Measurements from ENCODE around the gene POLR1G. TPM values are rescaled to one million over a fixed set of nuclear protein-coding genes. Genes with fewer than 3 reads are reported as not detected.

POLR1G gene
- polyA plus RNA-seq, 1 of the 3 experiments (the other 2 are of a cell fraction), result 11.9 TPM

DNA sequence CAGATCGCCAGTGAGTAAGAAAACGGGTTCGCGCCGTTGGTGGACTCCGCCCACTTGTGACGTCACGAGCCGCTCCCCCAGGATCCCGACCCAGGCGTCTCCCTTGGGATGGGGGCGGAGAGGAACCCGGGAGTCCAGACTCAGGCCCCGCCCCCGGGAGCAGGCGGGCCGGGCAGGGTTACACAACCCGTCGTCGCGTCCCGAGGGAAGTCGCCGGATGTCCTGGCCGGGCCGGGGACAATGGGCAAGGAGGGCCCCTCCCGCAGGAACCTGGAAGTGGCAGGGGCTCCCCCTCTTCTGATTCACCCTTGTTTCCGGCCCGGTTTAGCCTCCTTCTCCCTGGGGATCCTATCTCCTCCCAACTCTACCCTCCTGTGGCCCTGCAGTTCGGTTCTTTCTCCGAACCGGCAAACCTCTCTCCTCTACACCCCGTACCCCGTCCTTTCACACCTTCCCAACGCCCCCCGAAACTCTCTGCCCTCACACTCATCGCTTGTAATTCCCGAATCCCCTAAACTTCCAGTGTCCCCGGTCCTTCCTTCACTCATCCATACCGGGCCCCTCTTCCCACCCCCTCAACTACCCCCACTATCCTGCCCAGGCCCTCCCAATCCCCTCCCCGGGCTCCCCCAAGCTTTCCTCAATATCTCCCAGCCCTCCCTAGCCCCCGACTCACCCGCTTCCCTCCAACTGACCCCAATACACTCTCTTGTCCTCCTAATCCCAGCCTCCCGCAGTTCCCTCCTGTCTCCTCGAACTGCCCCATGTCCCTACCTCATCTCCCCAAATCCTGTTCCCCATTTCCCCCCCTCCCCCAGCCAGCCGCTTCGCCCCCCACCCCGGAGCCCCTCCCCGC lies 37.2 kb downstream of the POLR1G start:
- H3K79me2 ChIP-seq (ENCODE audit: insufficient read depth), result no peaks in the 10 kb centered on the region; the same call in 1 of the 2 replicates
- TF ChIP-seq SIN3A (IDR thresholded peaks at IDR 0.05; ENCODE audit: borderline replicate concordance, low read depth, low read length), result 0 out of 2 replicates have a peak, but pooled peaks have one; percentile 53
- TF ChIP-seq, protein P1, sequence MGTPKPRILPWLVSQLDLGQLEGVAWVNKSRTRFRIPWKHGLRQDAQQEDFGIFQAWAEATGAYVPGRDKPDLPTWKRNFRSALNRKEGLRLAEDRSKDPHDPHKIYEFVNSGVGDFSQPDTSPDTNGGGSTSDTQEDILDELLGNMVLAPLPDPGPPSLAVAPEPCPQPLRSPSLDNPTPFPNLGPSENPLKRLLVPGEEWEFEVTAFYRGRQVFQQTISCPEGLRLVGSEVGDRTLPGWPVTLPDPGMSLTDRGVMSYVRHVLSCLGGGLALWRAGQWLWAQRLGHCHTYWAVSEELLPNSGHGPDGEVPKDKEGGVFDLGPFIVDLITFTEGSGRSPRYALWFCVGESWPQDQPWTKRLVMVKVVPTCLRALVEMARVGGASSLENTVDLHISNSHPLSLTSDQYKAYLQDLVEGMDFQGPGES (IDR thresholded peaks at IDR 0.05; ENCODE audit: low read depth, low read length), result no peak
- TF ChIP-seq JUND (IDR thresholded peaks at IDR 0.05), result peak; percentile 40; the same call in 1 of the 2 replicates
- TF ChIP-seq, protein P2, sequence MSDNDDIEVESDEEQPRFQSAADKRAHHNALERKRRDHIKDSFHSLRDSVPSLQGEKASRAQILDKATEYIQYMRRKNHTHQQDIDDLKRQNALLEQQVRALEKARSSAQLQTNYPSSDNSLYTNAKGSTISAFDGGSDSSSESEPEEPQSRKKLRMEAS (IDR thresholded peaks at IDR 0.05; ENCODE audit: low read depth), result peak; percentile 52; the same call in 1 of the 2 replicates
- peak; percentile 51; the same call in 1 of the 2 replicates for TF ChIP-seq POLR2AphosphoS5 (IDR thresholded peaks at IDR 0.05; ENCODE audit: low read depth, low read length)
- peak; percentile 6 for TF ChIP-seq CHD2 (IDR thresholded peaks at IDR 0.05; ENCODE audit: low read length, partially characterized antibody)
- no peak for TF ChIP-seq FOXM1 (IDR thresholded peaks at IDR 0.05; ENCODE audit: low read depth)
- no peak for TF ChIP-seq MEF2A (IDR thresholded peaks at IDR 0.05; ENCODE audit: borderline replicate concordance, low read depth)
- no peak for TF ChIP-seq RFX5 (IDR thresholded peaks at IDR 0.05; ENCODE audit: low read length)
- peak; percentile 60; the same call in 1 of the 2 replicates for TF ChIP-seq GABPA (IDR thresholded peaks at IDR 0.05; ENCODE audit: low read depth)
- TF ChIP-seq MXI1 (IDR thresholded peaks at IDR 0.05; ENCODE audit: low read depth, low read length), result peak; percentile 40; the same call in 1 of the 2 replicates
- TF ChIP-seq RAD21 (IDR thresholded peaks at IDR 0.05; ENCODE audit: low read length), result no peak
- no peak for TF ChIP-seq YY1 (IDR thresholded peaks at IDR 0.05; ENCODE audit: low read depth)
- TF ChIP-seq FOSL2 (IDR thresholded peaks at IDR 0.05; ENCODE audit: borderline replicate concordance, low read depth), result peak; percentile 38; the same call in 1 of the 2 replicates
- peak; percentile 30; the same call in 1 of the 2 replicates for TF ChIP-seq TCF12 (IDR thresholded peaks at IDR 0.05)
- no peak overlapping the region for H2AFZ ChIP-seq (ENCODE audit: low read depth)
- H3K9ac ChIP-seq, result peak overlapping the region; percentile 83
- ChIA-PET POLR2A (no interaction called here), CTCF (interaction anchor here (1.6 to 15.0 kb wide), 2 partner anchors 15 to 30 kb away, joined by 3 to 870 read pairs; partner anchors contain the start of gene FOSB)
- WGBS (ENCODE audit: low lambda C conversion rate), result 3% methylated on average over 28 of the region's 49 CpGs
- peak overlapping the region; percentile 79 for H3K4me2 ChIP-seq
- DNase-seq, result peak; percentile 97
- no peaks in the 10 kb centered on the region for H3K9me3 ChIP-seq
- H4K20me1 ChIP-seq (ENCODE audit: insufficient read depth), result no peaks in the 10 kb centered on the region
- peaks cover 5 to 16% of the 10 kb centered on the region in 2 experiments; a peak in 1 of 4 replicates for H3K4me1 ChIP-seq (ENCODE audit: control insufficient read depth in 1 of 2, insufficient read depth in 2 of 2, low read depth in 1 of 2, low read length in 1 of 2)
- no peaks in the 10 kb centered on the region for H3K36me3 ChIP-seq (replicated peaks in 1 of 2; ENCODE audit: control insufficient read depth in 1 of 2, insufficient read depth in 2 of 2, low read length in 1 of 2)
- peaks cover 32% of the 10 kb centered on the region for H3F3A ChIP-seq (replicated peaks; ENCODE audit: insufficient read depth)
- H3K4me3 ChIP-seq (ENCODE audit: low read depth in 2 of 2, low read length in 1 of 2), result peak overlapping the region; percentile 54 to 60
- peak overlapping the region; percentile 70 to 96 for H3K27ac ChIP-seq (ENCODE audit: low read depth in 2 of 2, low read length in 1 of 2)
- no peaks in the 10 kb centered on the region for H3K27me3 ChIP-seq (ENCODE audit: insufficient read depth)
- no peaks in the 10 kb centered on the region for H3K9me2 ChIP-seq
